ENCODE data around the gene LRP3.
"Not testable (repeated sequence)": the region's sequence is repeated elsewhere in the genome, so short reads cannot be mapped to it uniquely, and the experiment has no call there.

Gene LRP3

DNA sequence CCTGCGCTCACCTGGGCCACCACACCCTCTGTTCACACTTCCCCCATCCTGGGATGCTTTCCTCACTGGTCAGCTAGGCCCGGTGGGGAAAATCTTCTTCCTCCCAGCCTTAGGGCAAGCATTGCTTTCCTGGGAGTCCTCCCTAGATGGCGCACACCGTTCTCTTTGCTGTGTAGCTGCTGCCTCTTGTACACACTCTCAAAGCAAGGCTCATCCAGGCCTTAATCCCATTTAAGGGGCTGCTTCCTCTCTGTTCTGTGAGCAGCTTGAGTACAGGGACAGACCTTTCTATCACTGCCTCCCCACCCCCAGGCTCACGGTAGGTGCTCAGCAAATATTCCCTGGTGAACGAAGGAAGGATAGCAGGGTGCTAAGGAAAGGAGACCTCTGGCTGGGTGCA lies 20.5 kb downstream of the LRP3 start:
- Mint-ChIP-seq H3K4me3 (no peak overlapping the region), H3K27me3 (no peaks in the 10 kb centered on the region), H3K36me3 (ENCODE audit: low read depth) (no peaks in the 10 kb centered on the region), H3K9me3 (no peaks in the 10 kb centered on the region), H3K4me1 (ENCODE audit: low read depth) (no peaks in the 10 kb centered on the region), H3K27ac (no peak overlapping the region)

DNA sequence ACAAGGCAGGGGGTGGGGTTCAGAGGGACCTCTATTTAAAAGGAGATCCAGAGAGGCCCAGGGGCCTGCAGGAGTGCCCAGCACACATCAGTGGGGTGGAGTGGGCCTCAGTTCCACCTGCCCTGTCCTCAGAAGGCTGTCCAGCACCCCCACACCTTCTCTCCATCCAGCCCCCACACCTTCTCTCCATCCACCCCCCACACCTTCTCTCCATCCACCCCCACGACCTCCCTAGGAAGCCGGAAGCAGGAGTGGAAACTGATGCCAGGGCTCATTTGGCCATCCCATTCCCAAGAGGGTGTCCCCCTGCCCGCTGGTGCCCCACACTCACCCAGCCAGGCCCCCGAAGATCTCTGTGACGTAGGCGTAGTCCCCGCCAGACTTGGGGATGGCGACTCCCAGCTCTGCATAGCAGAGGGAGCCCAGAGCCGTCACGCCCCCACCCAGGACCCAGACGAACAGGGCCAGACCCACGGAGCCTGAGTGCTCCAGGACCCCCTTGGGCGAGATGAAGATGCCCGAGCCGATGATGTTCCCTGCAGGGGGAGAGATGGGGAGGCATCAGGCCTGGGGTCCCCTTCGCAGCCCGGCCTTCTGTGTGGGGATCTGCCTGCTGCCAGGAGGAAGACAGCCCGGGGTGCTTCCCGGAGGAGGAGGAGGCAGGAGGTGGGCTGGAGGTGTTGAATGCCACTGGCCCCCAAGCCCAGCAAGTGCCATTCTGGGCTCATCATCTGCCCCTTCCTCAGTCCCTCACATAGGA lies 21.5 kb downstream of the LRP3 start:
- H3K4me3 Mint-ChIP-seq, result no peak overlapping the region
- H3K36me3 Mint-ChIP-seq (ENCODE audit: low read depth), result no peaks in the 10 kb centered on the region
- no peaks in the 10 kb centered on the region for H3K27me3 Mint-ChIP-seq
- no peak overlapping the region for H3K27ac Mint-ChIP-seq
- no peaks in the 10 kb centered on the region for H3K9me3 Mint-ChIP-seq
- no peaks in the 10 kb centered on the region for H3K4me1 Mint-ChIP-seq (ENCODE audit: low read depth)

DNA sequence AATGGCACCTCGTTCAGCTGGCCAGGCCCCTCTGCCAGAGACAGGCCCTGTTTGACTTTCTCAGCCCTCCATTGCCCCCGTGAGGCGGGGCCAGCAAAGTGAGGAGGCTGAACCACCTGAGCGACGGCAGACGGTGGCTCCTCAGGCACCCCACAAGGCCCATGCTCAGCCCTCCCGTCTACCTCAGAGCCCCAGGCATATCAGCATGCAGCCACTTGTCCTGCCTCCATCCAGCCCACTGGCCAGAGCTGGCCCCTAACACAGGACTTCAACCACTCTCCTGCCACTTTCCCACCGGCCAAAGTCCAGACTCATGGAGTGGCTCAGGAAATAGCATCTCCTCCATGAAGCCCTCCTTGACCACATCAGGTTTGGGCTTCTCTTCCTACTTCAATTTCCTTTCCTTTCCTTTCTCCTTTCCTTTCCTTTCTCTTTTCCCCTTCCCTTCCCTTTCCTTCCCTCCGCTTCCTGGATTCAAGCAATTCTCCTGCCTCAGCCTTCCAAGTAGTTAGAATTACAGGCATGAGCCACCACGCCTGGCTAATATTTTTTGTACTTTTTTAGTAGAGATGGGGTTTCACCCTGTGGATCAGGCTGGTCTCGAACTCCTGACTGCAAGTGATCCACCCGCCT lies 22.2 kb downstream of the LRP3 start:
- no peak overlapping the region for H3K4me3 Mint-ChIP-seq
- H3K27ac Mint-ChIP-seq, result no peak overlapping the region
- no peaks in the 10 kb centered on the region for H3K27me3 Mint-ChIP-seq
- H3K36me3 Mint-ChIP-seq (ENCODE audit: low read depth), result no peaks in the 10 kb centered on the region
- H3K9me3 Mint-ChIP-seq, result no peaks in the 10 kb centered on the region
- H3K4me1 Mint-ChIP-seq (ENCODE audit: low read depth), result no peaks in the 10 kb centered on the region

- H3K36me3 Mint-ChIP-seq (ENCODE audit: low read depth), result no peaks in the 10 kb centered on the region
- H3K27me3 Mint-ChIP-seq, result peaks cover 5% of the 10 kb centered on the region
- H3K4me3 Mint-ChIP-seq, result no peak overlapping the region
- H3K27ac Mint-ChIP-seq, result no peak overlapping the region
- H3K4me1 Mint-ChIP-seq (ENCODE audit: low read depth), result no peaks in the 10 kb centered on the region
- no peaks in the 10 kb centered on the region for H3K9me3 Mint-ChIP-seq
These were observed 23.8 kb downstream of the LRP3 start for GRCh38 chr19:33217881-33218280.

DNA sequence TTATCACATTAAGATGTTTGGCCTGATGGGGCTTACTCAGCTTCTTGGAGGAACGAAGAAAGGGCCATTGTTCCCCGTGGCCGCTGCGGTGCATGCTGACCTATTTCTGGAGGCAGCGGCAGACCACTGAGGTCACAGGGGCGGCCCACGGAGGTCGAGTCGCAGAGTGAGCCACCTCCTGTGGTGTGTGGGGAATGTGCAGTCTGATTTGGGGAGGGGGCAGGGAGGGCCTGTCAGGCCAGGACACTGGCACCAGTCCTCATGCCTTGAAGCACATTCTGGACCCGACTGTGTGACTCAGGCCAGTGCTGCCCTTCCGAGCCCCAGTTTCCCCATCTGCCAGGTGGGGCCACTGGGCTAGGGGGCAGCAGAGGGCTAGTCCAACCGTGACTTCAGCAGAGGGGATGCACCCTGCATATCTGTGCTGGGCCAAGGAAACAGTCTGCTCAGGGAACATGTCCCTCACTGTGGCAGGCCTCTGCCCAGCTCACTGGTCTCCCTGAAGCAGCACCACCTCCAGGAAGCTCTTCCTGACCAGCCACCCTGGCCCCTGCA lies 25.2 kb downstream of the LRP3 start:
- no peaks in the 10 kb centered on the region for H3K9me3 Mint-ChIP-seq
- H3K4me1 Mint-ChIP-seq (ENCODE audit: low read depth), result no peaks in the 10 kb centered on the region

DNA sequence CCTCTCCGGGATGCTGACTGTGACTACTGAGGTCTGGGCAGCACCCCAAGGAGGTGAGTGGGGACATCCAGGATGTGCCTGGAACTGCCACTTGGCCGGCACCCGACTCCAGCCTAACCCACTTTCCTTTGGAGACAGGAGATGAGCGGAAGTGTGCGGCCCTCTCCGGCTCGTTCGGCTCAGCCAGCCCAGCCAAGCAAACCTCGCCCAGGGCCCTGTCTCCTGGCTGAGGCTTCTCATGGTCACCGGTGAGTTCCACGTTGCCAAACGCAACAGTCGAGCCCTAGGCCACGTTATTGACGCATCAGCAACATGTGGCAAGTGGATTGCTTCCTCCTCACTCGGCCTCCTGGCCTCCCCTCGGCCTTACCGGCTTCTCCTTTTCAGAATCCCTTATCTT lies 26.0 kb downstream of the LRP3 start:
- Mint-ChIP-seq H3K4me3 (no peak overlapping the region), H3K27ac (no peak overlapping the region), H3K9me3 (no peaks in the 10 kb centered on the region), H3K4me1 (ENCODE audit: low read depth) (peaks cover 2% of the 10 kb centered on the region), H3K36me3 (ENCODE audit: low read depth) (no peaks in the 10 kb centered on the region), H3K27me3 (peaks cover 25% of the 10 kb centered on the region)

More for the DNA sequence above, 25.2 kb downstream of the LRP3 start:
- Mint-ChIP-seq H3K4me3 (no peak overlapping the region), H3K27me3 (peaks cover 17% of the 10 kb centered on the region), H3K36me3 (ENCODE audit: low read depth) (no peaks in the 10 kb centered on the region), H3K27ac (no peak overlapping the region)

DNA sequence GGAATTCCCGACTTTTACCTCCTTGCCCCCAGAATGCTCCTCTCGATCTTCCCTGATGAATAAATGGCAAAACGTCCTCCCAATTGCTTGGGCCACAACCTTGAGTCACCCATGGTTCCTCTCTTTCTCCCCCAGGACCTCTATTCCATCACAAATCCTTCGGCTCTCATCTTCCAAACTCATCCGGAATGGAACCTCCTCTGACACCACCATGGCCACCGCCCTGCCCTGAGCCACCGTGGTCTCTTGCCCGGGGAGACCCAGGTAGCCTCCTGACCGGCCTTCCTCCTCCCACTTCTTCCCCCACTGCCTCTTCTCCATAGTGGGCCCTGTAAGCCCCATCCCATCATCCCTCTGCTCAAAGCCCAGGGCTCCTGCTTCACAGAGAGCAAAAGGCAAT lies 26.6 kb downstream of the LRP3 start:
- Mint-ChIP-seq H3K27ac (no peak overlapping the region), H3K4me1 (ENCODE audit: low read depth) (peaks cover 3% of the 10 kb centered on the region), H3K36me3 (ENCODE audit: low read depth) (no peaks in the 10 kb centered on the region), H3K27me3 (peaks cover 26% of the 10 kb centered on the region), H3K4me3 (no peak overlapping the region), H3K9me3 (no peaks in the 10 kb centered on the region)

GRCh38 chr19:33221638-33222037 lies 27.5 kb downstream of the LRP3 start:
- no peak overlapping the region for H3K27ac Mint-ChIP-seq
- no peak overlapping the region for H3K4me3 Mint-ChIP-seq
- peaks cover 34% of the 10 kb centered on the region for H3K27me3 Mint-ChIP-seq
- H3K4me1 Mint-ChIP-seq (ENCODE audit: low read depth), result peaks cover 11% of the 10 kb centered on the region
- no peaks in the 10 kb centered on the region for H3K36me3 Mint-ChIP-seq (ENCODE audit: low read depth)
- no peaks in the 10 kb centered on the region for H3K9me3 Mint-ChIP-seq

DNA sequence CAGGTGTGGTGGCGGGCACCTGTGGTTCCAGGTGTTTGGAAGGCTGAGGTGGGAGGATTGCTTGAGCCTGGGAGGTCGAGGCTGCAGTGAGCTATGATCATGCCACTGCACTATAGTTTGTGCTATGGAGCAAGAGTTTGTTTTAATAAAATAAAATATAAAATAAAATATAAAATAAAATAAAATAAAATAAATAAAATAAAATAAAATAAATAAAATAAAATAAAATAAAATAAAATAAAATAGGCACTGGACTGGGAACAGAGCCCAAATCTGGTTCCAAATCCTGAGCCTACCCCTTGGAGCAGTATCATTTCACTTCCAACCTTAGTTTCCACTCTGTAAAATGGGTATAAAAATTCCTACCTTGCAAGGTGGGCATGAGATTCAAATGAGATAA lies 28.1 kb downstream of the LRP3 start:
- H3K9me3 Mint-ChIP-seq; H3K4me3 Mint-ChIP-seq; H3K36me3 Mint-ChIP-seq (ENCODE audit: low read depth); H3K27ac Mint-ChIP-seq: not testable (repeated sequence)
- H3K27me3 Mint-ChIP-seq, result peaks cover 37% of the 10 kb centered on the region
- peaks cover 11% of the 10 kb centered on the region for H3K4me1 Mint-ChIP-seq (ENCODE audit: low read depth)

DNA sequence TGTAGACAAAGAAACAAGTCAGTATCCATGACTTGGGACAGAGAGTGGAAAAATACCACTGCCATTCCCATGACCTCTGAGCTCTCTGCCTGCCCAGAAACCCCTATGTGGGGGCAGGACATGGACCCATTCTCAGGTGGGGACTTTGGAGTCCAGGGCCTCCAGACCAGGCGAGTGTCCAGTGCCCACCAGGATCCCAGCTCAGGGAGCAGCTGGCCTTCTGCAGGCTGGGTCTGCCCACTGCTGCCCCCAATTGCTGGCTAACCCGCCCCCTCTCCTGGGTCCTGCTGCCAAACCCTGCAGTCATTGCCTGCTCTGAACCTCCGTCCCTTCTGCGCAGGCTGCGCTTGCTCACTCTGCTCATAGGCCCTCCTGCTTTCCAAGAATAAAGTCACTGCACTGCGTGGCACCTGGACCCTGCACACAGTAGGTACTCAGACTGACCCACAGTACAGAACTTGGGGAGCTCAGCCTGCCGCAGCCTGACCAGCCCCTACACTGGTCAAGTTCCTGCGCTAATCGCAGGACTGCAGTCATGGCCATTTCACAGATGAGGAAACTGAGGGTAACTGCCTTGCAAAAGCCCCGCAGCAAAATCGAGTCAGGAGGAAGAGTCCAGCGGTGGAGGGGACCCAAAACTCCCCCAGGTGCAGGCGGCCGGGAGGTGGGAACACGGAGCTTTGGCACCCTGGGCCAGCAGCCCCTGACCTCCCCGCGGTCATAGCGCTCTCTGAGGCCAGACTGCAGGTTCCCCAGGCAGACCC lies 30.7 kb downstream of the LRP3 start:
- H3K4me3 Mint-ChIP-seq, result no peak overlapping the region
- peaks cover 11% of the 10 kb centered on the region for H3K4me1 Mint-ChIP-seq (ENCODE audit: low read depth)
- peaks cover 58% of the 10 kb centered on the region for H3K27me3 Mint-ChIP-seq

DNA sequence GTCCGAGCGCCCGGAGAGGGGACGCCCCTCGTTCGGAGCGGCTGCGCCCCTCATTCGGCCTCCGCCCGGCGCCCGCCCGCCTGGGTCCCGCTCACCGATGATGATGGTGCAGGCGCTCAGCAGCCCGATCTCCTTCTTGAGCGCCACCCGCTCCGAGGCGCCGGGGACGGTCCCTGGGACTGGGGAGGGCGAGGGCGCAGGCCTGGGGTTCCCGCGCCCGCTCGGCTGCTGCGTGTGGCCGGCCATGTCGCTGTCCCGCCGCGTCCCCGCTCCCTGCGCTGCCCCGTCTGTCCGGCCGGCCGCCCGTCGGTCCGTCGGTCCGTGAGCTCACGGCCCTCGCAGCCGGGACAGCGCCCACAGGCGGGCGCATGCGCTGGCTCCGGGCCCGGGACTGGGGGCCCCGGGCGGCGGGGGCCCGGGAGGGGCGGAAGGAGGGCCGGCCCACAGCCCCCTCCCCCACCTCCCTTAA lies 31.4 kb downstream of the LRP3 start, which contains the start of gene SLC7A10:
TSS of gene SLC7A10 (minus strand) at position 393 of the 469 bp plus-strand sequence. CDS start at position 246, 147 bp downstream.
- H3K27me3 Mint-ChIP-seq, result peaks cover 61% of the 10 kb centered on the region
- H3K4me1 Mint-ChIP-seq (ENCODE audit: low read depth), result peaks cover 11% of the 10 kb centered on the region
- peaks cover 16% of the 10 kb centered on the region for H3K9me3 Mint-ChIP-seq
- H3K27ac Mint-ChIP-seq, result no peak within 1 kb of the TSS
- peak within 1 kb of the TSS; percentile 60 for H3K4me3 Mint-ChIP-seq
- H3K36me3 Mint-ChIP-seq (ENCODE audit: low read depth), result peaks cover 15% of the 10 kb centered on the region

More for the DNA sequence above, 30.7 kb downstream of the LRP3 start:
- peaks cover 16% of the 10 kb centered on the region for H3K9me3 Mint-ChIP-seq
- H3K36me3 Mint-ChIP-seq (ENCODE audit: low read depth), result peaks cover 15% of the 10 kb centered on the region
- no peak overlapping the region for H3K27ac Mint-ChIP-seq

- H3K27me3 Mint-ChIP-seq, result peaks cover 66% of the 10 kb centered on the region
- peaks cover 15% of the 10 kb centered on the region for H3K36me3 Mint-ChIP-seq (ENCODE audit: low read depth)
- peaks cover 16% of the 10 kb centered on the region for H3K9me3 Mint-ChIP-seq
- peak overlapping the region; percentile 60 for H3K4me3 Mint-ChIP-seq
- no peak overlapping the region for H3K27ac Mint-ChIP-seq
- H3K4me1 Mint-ChIP-seq (ENCODE audit: low read depth), result peaks cover 11% of the 10 kb centered on the region
These were observed 32.6 kb downstream of the LRP3 start for GRCh38 chr19:33226550-33227241.

DNA sequence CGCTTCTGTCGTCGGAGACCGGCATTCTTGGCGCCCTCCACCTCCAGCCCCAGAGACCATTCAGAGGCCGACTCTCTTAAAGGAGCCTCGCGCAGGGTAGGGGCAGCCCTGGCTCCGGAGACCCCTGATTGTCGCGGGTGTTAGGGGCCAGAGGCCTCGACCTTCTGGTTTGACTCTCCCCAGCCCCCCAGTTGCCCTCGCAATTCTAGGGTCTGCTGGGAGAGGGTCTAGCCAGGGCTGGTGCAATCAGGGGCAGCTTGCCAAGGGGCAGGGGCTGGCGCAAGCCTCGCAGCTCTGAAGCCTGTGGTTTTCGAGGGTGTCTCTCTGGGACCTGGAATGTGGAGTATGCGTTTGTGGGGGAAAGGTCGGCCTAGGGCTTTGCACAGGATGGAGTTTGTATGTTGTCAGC lies 33.1 kb downstream of the LRP3 start:
- H3K27ac Mint-ChIP-seq, result no peak overlapping the region
- H3K36me3 Mint-ChIP-seq (ENCODE audit: low read depth), result peaks cover 15% of the 10 kb centered on the region

DNA sequence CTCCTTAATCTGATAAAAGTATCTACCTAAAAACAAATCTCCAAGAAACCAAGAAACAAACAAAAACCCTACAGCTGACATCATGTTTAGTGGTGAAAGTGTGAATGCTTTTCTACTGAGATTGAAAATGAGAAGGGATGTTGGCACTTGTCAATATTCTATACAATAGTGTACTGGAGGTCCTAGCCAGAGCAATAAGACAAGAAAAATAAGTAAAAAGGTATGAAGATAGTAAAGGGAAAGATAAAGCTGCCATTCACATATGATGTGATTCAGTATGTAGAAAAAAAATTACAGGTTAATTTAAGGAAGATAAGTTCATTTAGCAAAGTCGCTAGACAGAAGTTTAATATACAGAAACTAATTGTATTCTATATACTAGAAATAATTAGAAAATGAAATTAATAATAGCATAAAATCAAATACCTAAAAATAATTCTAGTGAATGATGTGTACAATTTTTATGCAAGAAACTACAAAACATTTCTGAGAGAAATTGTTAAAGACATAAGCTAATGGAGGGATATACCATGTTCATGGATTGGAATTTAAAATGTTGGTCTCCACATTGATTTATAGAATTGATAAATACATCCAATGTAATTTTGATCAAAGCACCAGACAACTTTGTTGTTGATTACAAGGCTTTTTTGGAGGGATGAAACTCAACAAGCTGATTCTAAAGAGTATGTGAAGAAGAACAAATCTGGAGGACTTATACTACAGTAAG lies 33.9 kb downstream of the LRP3 start:
- H3K4me1 Mint-ChIP-seq (ENCODE audit: low read depth), result peaks cover 11% of the 10 kb centered on the region
- no peak overlapping the region for H3K27ac Mint-ChIP-seq
- peaks cover 15% of the 10 kb centered on the region for H3K36me3 Mint-ChIP-seq (ENCODE audit: low read depth)
- H3K4me3 Mint-ChIP-seq, result no peak overlapping the region
- H3K9me3 Mint-ChIP-seq, result peaks cover 16% of the 10 kb centered on the region
- H3K27me3 Mint-ChIP-seq, result peaks cover 60% of the 10 kb centered on the region

More for the DNA sequence above, 33.1 kb downstream of the LRP3 start:
- Mint-ChIP-seq H3K4me3 (no peak overlapping the region), H3K27me3 (peaks cover 66% of the 10 kb centered on the region), H3K4me1 (ENCODE audit: low read depth) (peaks cover 11% of the 10 kb centered on the region), H3K9me3 (peaks cover 16% of the 10 kb centered on the region)
